Kidney (tissue), 14 donors: ENCODE data around the gene SNAI3. TPM values are rescaled to one million over a fixed set of nuclear protein-coding genes. Genes with fewer than 3 reads are reported as not detected.
A peak's percentile ranks its signal among the peaks of the same experiment; 100 is the strongest.

Experiments
- DNase-seq, 5 donors: peaks; one replicate each; pipeline ENCODE4 v3.0.0-alpha.2; 2013 to 2020
- FAIRE-seq: peaks from 2 replicates; lab custom pipeline; 2012; peaks lifted over from hg19 to GRCh38; lab: Jason Lieb, UNC
- H3K27ac ChIP-seq, 2 donors: one replicate each; pipeline ENCODE4 v1.7.0; 2013; ENCODE audit warnings: low read depth in 2 of 2, low read length in 2 of 2, inconsistent platforms in 1 of 2
- H3K27me3 ChIP-seq: one replicate; pipeline ENCODE4 v1.7.1; 2013; ENCODE audit warnings: low read length, inconsistent platforms; ENCODE audit not compliant: control insufficient read depth, insufficient read depth
- H3K36me3 ChIP-seq, 3 donors: one replicate each; pipeline versions ENCODE4 v1.7.0 to v1.7.1; 2013; ENCODE audit warnings: low read length in 3 of 3, control low read depth in 1 of 3, inconsistent platforms in 1 of 3; ENCODE audit not compliant: insufficient read depth in 3 of 3, control insufficient read depth in 2 of 3
- H3K4me1 ChIP-seq, 3 donors: one replicate each; pipeline versions ENCODE4 v1.7.0 to v1.7.1; 2013; ENCODE audit warnings: low read length in 3 of 3, inconsistent platforms in 1 of 3, low read depth in 1 of 3; ENCODE audit not compliant: control insufficient read depth in 2 of 3, insufficient read depth in 2 of 3
- H3K4me3 ChIP-seq, 3 donors: one replicate each; pipeline versions ENCODE4 v1.7.0 to v1.8.1; 2013; ENCODE audit warnings: low read length in 3 of 3, control low read depth in 1 of 3, inconsistent platforms in 1 of 3
- H3K9ac ChIP-seq, 3 donors: one replicate each; pipeline versions ENCODE4 v1.7.0 to v1.7.1; 2013; ENCODE audit warnings: low read length in 3 of 3, control low read depth in 1 of 3, inconsistent platforms in 1 of 3
- H3K9me3 ChIP-seq, 3 donors: one replicate each; pipeline versions ENCODE4 v1.7.0 to v1.7.1; 2013; ENCODE audit warnings: low read length in 3 of 3, control low read depth in 1 of 3, inconsistent platforms in 1 of 3; ENCODE audit not compliant: control insufficient read depth in 2 of 3, insufficient read depth in 1 of 3
- CTCF ChIP-seq: IDR thresholded peaks from 3 replicates; pipeline ENCODE4 v1.5.1; 2012; ENCODE audit warnings: mild to moderate bottlenecking, moderate library complexity, borderline replicate concordance; ENCODE audit not compliant: insufficient read depth; ENCODE audit errors: extremely low read depth
- intact Hi-C: fragments of 100-400 bp; cut with DNase I; formaldehyde crosslinking; loops from one replicate; pipeline ENCODE4 v1.11.1; 2022
- polyA plus RNA-seq: library from polyadenylated mRNA; stranded (reverse); fragments of 350-450 nt; fragmentation: Illumina TruSeq; extraction: RNeasy Lipid Tissue Mini Kit (QIAGEN cat#74804); gene quantifications from one replicate; pipeline ENCODE4 v1.2.3, GENCODE V29; 2014; ENCODE audit warnings: low read depth, low replicate concordance; ENCODE audit not compliant: insufficient read depth
- total RNA-seq: library from RNA; stranded (reverse); fragmentation: NEBNext Ultra II Directional; extraction: Animal tissue kit (Norgen Biotek cat#: 25700); gene quantifications from one replicate; pipeline ENCODE4 v1.2.1, GENCODE V29; 2021
- donor health status: control.
- donor health status: control.
- donor health status: control.
- donor health status: control.
- donor health status: control.
- donor health status: DM: yes; HTN: yes; CAD: no.
- donor health status: Normal renal cell carcinoma (clear cell type).

SNAI3 gene
- total and polyA plus RNA-seq, 2 donors from 2014 or later: 0.75 to 2.3 TPM

GRCh38 chr16:88699180-88699579 is 12.9 kb upstream of the SNAI3 start:
- no peak for TF ChIP-seq CTCF
- no peak overlapping the region for H3K4me3 ChIP-seq
- H3K4me1 ChIP-seq: peaks cover 0 to 25% (median 0%) of the 10 kb centered on the region in 3 donors
- H3K27me3 ChIP-seq: no peaks in the 10 kb centered on the region
- H3K36me3 ChIP-seq: peaks cover 0 to 4% (median 3%) of the 10 kb centered on the region in 3 donors
- DNase-seq (no peak), FAIRE-seq (no peak)
- intact Hi-C loops: no loop called here
- no peak overlapping the region for H3K27ac ChIP-seq
- no peaks in the 10 kb centered on the region for H3K9me3 ChIP-seq
- no peak overlapping the region for H3K9ac ChIP-seq

GRCh38 chr16:88698646-88699045 is 12.3 kb upstream of the SNAI3 start:
- FAIRE-seq: no peak
- Histone ChIP-seq H3K9me3 (no peaks in the 10 kb centered on the region), H3K9ac (no peak overlapping the region), H3K4me3 (no peak overlapping the region), H3K27ac (no peak overlapping the region), H3K27me3 (no peaks in the 10 kb centered on the region), H3K36me3 (peaks cover 0 to 4% (median 3%) of the 10 kb centered on the region in 3 donors), H3K4me1 (peaks cover 0 to 24% (median 0%) of the 10 kb centered on the region in 3 donors)
- intact Hi-C loops: no loop called here
- TF ChIP-seq CTCF: no peak
- DNase-seq: no peak

GRCh38 chr16:88697831-88698615 is 11.7 kb upstream of the SNAI3 start:
- intact Hi-C loops: no loop called here
- Histone ChIP-seq H3K4me1 (peaks cover 0 to 21% (median 0%) of the 10 kb centered on the region in 3 donors), H3K36me3 (peaks cover 0 to 4% (median 3%) of the 10 kb centered on the region in 3 donors), H3K9me3 (no peaks in the 10 kb centered on the region), H3K9ac (no peak overlapping the region), H3K27ac (no peak overlapping the region), H3K4me3 (no peak overlapping the region), H3K27me3 (no peaks in the 10 kb centered on the region)
- FAIRE-seq (no peak), DNase-seq (no peak)
- peak; percentile 22 for TF ChIP-seq CTCF
